Measurements from ENCODE around the gene HOXC10.

The HOXC10 gene

DNA sequence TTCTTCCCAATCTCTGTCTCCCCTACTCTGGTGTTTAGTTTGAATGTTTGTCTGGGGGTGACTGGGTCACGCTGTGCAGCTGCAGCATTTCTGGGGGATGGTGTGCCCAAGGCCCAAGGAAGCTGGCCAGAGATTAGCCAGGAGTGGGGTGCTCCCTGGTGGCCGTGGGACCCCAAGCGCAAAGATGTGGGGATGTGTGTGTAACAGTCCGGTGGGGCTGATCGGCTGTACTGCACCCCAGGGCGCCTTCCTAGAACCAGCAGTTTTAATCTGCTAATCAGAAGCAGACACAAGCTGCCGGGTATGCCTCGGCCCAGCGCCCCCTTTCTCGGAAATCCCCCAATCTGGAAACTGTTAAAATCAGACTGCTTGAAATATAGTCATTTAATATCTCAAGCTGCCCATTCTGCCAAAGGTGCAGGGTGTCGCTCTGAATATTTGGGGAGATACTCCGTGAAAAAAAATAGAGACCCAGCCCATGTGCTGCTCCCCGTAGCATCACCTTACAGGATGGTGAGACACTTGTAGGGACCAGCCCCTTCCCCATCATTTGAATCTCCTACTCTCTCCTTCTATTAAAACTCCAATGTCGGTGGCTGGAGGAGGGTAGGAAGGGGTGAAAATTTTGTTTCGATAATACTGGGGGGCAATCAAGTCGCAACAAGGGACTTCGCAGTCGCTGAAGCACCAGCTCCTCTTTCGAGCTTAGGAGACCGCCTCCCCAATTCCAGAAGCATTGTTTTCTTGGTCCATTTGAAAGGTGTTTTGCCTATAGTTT, 19.3 kb downstream of the HOXC10 start:
- DNase-seq, result no peak

DNA sequence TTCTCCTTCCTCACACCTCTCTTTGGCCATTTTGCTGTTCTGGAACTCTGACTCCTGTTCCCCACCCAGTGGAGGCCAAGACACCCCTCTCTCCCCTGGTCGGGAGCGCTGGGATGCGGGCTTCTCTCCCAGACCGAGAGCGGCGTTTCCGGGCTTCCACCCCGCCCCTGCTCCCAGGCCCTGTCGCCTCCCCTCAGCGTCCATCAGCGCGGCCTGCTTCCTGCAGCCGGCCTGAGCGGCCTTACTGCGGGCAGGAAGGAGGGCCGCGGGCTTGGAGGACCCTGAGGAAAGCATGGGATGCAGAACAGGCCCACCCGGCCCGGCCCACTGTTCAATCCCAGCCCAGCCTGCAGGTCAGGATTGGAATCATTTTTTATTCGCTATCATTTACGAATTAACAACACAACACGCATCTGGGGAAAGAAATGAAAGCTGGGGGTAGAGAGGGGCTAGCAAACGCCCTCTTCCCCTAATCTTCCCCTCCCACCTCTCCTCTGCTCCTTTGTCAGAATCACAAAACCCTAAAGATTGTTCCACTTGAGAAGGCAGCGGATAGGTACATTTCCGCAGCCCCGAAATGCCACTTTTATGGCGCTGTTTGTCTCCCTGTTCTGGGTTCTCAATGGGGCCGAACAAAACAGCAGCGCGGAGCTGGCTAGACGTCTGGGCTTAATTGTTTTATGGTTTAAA, 20.0 kb downstream of the HOXC10 start:
- DNase-seq, result no peak

DNA sequence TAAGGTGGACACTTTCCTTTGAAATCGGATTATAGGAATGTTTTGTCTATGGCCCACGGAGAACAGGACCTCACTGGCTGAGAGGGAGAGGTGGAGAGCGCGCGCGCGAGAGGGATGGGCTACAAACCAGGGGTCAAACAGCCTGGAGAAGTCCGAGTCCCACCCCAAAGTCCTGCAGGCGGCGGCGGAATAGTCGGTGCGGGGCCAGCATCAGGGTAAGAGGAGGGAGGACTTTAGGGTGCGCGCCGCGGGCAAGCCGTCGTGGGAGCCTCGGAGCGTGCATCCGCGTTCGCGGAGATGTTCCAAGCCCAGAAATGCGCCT, 20.5 kb downstream of the HOXC10 start:
- DNase-seq, result no peak

- DNase-seq, result no peak
Measured at GRCh38 chr12:54005853-54006558, 21.1 kb downstream of the HOXC10 start.

GRCh38 chr12:54006559-54007220, 21.7 kb downstream of the HOXC10 start:
- DNase-seq, result no peak

DNA sequence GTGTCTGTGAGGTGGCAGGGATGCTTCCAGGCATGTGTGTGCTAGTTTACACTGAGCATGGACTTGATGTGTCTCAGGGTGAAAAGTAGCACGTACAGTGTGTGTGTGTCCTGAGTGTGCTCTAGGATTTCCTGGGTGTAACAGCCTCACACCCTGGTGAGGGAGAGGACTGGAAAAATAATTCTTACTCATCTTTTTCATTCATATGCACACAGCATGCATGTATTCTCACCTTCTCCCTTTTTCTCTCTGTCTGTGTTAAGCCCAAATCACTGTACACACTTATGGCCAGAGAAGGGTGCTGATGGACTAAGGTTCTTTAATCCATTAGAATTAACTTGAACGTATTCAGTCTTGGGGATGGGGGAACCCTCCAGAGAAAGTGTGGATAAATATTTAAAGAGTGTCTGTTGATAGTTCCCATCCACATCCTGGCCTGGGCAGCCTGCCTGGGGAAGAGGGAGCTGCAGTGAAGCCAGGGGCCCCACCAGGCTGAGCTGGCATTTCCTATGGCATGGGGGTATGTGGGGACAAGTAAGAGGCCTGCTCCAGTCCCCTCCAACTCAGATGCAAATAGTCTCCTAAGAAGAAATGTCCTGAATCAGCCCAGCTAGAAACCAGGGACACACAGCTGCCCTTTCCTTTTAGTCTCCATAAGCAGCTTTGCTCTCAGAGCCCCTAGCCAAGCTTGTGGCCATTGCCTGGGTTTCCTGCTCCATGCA, 22.8 kb downstream of the HOXC10 start:
- no peak for DNase-seq

GRCh38 chr12:54008260-54008552, 23.3 kb downstream of the HOXC10 start:
- no peak for DNase-seq

- no peak for DNase-seq
Measured at GRCh38 chr12:54009171-54010052, 24.5 kb downstream of the HOXC10 start.

DNA sequence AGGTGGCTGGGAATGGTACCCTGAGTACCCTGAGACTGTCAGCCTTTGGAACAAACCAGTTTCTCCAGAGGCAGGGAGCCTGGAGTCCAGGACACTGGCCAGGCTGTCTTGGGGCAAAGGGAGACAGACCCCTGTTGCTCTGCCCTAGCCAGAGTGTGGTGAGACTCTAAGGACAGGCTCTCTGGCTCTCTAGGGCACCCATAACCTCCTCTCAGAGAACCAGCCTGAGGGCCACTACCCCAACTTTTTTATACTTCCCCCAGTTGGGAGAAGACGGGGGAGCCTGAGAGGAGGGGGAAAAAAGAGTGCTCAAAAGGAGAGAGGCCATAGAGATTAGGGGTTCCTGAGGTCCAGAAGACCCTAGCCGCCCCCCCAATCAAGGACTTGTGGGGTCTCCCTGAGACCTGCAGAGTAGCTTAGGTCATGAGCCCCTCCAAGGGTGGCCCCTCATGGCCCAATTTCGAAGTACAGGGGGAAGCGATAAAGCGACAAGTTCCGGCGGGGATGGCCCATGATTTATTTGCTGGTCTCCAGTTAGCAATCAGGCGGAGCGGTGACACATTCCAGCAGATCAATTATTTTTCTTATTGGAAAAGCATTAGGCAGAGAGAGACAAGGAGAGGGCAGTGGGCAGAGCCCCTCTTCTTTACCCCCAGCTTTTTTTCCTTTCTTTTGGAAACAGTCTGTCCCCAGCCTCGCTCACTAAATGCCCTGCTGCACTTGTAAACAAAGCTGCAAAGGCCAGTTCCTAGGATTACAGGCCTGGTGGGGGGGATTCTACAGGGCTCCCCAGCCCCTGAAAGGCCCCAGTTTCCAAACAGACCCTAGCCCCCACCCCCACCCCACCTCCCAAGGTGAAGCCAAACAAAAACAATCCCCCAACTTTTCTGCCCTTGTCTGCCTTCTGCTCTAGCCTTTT, 25.4 kb downstream of the HOXC10 start:
- no peak for DNase-seq

DNA sequence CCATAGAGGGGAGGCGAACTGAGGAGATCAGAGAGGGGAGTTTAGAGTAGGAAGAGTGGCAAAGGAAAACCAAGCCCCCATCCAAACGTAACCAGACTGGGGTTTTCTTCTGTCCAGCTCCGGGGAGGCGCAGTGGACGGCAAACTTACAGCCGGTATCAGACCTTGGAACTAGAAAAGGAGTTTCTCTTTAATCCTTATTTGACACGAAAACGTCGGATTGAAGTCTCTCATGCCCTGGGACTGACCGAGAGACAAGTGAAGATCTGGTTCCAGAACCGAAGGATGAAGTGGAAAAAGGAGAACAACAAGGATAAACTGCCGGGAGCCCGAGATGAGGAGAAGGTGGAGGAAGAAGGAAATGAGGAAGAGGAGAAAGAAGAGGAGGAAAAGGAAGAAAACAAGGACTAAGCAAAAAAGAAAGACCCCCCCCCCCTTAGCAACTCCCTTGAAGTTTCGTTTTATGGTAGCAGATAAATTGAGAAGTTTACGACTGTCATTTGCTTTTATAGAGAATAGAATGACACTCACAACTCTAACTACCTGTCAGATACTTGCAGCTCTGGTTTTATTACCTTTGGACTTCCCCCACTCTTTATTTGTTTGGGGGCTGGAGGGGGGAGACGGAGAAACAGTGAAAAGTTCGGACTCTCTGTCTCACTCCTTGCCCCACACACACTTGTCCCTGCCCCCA, 26.2 kb downstream of the HOXC10 start:
- DNase-seq, result no peak

GRCh38 chr12:54011665-54012532, 27.0 kb downstream of the HOXC10 start:
- DNase-seq, result no peak

DNA sequence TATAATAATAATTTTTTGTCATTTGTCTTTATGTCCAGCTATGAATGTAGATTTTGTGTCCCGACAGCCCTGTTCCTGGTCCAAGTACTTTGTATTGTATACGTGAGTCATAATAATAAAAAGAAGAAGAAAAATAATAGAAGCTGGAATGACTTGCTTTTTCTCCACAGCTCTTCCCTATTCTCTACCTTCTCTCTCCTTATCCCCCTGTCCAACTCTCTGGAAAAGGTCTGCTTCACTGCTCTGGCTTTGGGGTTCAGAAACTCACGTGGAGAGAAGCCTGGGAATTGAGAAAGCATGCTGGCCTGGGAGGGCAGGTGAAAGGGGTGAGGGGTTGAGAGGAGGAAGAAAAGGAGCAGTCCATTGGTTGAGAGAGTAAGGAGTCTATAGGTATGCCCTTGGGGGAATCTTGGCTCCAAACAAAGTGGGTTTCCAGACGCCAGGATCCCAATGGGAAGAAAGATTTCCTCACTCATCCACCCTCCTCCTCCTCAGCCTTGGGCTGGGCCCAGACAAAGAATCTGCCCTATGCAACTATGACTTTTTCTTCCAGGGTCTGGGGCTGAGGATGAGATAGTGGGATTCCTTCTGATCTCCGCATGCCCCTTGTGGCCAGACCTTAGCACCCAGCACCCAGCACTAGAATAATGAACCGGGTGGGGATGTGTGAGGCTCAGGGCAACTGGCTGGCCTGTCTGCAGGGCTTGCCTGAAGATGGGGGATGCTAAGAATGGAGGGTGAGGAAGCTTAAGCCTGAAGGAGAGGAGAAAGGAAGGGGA, 27.9 kb downstream of the HOXC10 start:
- no peak for DNase-seq

DNA sequence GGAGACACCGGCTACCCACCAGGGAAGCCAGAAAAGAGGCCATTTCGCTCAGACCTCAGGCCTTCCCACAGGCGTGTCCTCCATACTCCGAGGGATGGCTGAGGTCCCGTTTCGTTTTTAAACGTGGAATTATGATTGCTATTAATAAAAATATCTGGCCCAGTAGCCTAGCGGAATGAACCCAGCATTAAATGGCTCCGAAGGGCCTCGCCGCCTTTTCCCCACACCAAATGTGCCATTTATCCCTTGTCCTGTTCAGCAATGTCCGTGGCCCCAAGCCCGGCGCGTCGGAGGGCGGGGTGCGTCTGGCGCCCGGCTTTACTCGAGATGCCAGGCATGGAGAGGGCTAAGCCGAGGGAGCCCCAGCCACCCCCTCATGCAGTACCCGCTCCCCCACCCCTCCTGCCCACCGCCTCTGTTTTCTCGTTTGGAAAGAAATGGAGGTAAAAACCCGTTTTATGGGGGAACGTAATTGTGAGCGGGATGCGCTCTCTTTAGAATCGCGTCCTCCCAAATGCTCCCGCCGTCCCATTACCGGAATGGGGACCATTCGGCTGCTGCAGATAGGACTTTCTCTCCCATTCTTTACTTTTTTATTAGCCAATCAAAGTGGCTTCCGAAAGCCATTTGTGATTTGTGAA, 29.6 kb downstream of the HOXC10 start:
- no peak for DNase-seq

DNA sequence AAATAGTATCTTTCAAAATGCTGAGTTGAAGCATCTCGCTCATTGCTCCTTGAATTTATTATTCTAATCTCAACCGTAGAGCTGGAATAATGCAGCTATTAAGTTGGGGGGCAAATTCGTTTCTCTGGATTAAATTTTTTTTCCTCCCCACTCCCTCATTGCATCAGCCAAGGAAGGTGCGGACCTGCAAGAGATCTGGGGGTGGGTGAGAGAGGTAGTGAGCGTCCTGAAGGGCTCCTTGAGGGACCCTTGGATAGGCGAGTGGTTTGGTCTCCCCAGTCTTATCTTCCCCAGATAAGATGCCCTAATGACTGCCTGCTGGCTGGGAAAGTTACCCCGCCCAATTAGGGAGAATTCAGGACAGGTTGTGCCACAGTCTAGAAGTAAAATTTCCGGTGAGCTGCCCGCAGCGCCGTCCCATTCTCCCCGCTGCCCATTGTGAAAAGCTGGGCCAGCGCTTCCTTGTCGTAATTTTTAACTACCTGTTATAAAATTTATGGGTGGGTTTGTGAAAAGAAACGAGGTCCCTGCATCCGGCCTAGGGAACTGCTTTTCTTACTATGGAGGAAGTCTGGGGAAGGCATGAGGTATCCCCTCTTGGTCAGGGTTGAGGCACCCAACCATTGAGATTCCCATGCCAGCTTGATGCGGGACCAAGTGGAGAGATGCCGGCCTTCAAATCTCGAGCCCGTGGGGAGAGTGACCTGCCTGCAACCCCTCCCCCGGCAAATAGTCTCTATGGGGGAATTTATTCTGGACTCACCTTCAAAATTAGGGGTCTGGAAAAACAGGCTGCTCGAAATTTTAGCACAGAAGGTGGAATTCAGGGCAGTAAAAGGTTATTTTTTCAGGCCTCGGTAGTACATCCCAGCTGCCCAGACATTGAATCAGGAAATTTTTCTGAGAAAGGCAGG, 30.3 kb downstream of the HOXC10 start:
- DNase-seq, result no peak

GRCh38 chr12:54016051-54016450, 31.1 kb downstream of the HOXC10 start:
- DNase-seq, result no peak

DNA sequence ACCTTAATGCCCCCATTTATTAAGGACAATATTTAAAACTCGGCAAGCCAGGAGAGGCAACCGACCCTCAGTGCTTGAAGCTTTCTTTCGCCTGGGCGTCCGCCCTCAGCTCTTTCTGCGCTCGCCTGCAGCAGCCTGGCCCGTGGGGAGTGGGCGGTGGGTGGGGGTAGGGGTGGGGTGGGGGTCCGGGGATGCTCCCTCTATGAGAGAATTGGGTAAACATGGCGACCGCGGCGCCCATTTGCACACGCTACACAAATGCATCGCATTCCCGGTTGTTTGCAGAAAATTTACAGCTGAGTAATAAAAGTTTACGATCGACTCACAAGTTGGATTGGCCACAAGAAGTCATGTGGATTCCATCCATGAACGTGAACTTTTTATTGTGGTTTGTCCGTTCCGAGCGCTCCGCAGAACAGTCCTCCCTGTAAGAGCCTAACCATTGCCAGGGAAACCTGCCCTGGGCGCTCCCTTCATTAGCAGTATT, 31.6 kb downstream of the HOXC10 start:
- DNase-seq, result no peak
